GM12874 (cell line): ENCODE results near the gene PCSK1N.

Experiments used
- TF ChIP-seq, protein P1 (sequence below): IDR thresholded peaks from 2 replicates; pipeline ENCODE4 v1.5.1; 2011; ENCODE audit warnings: low read depth, mild to moderate bottlenecking, control low read depth, low read length, moderate library complexity; ENCODE audit not compliant: insufficient read depth

Gene PCSK1N

DNA sequence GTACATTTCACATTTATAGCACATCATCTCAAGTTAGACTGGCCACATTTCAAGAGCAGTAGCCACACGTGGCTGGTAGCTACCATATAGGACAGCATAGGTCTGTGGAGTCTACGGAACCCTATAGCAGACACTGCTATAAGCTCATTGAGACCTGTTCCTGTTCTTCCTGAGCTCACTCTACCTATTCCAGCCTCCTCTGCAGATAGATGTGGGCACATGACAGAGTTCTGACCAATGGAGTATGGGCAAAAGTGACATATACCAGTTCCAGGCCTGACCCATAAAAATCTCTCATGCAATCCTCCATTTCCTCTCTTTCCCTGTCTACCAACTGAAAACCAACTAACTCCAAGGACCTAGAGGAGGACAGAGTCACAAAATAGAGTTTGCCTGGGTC is 37.1 kb downstream of the PCSK1N start:
- TF ChIP-seq, protein P1, sequence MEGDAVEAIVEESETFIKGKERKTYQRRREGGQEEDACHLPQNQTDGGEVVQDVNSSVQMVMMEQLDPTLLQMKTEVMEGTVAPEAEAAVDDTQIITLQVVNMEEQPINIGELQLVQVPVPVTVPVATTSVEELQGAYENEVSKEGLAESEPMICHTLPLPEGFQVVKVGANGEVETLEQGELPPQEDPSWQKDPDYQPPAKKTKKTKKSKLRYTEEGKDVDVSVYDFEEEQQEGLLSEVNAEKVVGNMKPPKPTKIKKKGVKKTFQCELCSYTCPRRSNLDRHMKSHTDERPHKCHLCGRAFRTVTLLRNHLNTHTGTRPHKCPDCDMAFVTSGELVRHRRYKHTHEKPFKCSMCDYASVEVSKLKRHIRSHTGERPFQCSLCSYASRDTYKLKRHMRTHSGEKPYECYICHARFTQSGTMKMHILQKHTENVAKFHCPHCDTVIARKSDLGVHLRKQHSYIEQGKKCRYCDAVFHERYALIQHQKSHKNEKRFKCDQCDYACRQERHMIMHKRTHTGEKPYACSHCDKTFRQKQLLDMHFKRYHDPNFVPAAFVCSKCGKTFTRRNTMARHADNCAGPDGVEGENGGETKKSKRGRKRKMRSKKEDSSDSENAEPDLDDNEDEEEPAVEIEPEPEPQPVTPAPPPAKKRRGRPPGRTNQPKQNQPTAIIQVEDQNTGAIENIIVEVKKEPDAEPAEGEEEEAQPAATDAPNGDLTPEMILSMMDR = no peak

DNA sequence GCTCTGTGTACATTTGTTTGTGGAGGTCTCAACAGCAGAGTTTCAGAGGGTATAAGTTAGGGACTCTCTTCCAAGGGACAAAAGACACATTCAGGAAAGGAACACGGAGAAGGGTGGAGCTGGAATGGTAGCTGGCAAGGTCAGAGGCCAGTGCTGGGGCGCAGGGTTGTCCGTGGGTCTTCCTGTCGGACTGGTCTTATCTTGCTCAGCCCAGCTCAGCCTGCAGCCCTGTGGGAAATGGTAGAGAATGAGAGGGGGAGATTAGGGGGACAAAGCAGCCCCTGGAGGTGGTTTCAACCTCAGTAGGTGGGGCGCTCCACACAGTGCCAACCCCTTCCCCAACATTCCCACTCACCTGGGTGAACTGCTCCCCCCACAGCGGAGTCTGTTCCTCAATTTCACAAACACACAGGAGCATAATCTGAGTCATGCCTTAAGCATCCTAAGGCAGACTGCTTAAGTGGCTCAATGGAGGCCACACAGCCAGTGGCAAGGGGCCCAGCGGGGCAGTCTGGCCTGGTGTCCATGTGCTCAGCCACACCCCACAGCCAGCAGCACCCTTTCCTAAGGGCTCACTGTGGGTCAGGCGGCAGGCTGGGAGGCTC is 40.4 kb downstream of the PCSK1N start:
- TF ChIP-seq, protein P1 = no peak

GRCh38 chrX:48794340-48794910 is 41.0 kb downstream of the PCSK1N start:
- TF ChIP-seq, protein P1 = no peak

DNA sequence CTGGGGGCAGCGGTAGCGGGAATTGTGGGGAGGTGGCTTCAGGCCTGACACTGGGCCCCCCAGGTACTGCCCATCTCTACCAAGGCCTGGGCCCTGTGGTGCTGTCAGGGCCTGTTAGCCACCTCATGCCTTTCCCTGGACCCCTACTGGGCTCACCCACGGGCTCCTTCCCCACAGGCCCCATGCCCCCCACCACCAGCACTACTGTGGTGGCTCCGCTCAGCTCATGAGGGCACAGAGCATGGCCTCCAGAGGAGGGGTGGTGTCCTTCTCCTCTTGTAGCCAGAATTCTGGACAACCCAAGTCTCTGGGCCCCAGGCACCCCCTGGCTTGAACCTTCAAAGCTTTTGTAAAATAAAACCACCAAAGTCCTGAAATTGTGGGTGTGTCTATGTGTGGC is 41.5 kb downstream of the PCSK1N start:
- TF ChIP-seq, protein P1 = no peak

DNA sequence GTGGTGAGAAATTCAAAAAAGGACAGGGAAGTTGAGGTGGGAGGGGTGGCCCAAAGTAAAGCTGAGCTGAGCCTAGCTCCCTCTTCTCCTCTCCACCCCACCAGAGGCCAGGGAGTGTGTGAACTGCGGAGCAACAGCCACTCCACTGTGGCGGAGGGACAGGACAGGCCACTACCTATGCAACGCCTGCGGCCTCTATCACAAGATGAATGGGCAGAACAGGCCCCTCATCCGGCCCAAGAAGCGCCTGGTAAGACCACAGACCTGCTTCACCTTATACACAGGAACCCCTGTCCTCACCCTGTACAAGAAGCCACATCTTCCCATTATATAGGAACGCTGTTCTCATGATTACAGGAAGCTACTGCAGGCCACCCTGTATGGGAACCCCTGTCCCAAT is 43.2 kb downstream of the PCSK1N start:
- TF ChIP-seq, protein P1 = no peak

- TF ChIP-seq, protein P1 = no peak
Measured at GRCh38 chrX:48791063-48791820, 44.2 kb downstream of the PCSK1N start.

GRCh38 chrX:48790477-48790876 is 44.9 kb downstream of the PCSK1N start:
- TF ChIP-seq, protein P1 = no peak
